Effector memory CD8-positive, alpha-beta T cell (primary cell): ENCODE data around the gene NATD1.

Experiments used
- ATAC-seq: fragments of 150-1000 bp; cut with Tn5 transposase; replicated peaks from 2 replicates; pipeline ENCODE4 v1.10.0; 2021; ENCODE audit warnings: mild to moderate bottlenecking, moderate library complexity
- DNase-seq, 3 experiments: peaks; one replicate each; pipeline ENCODE4 v3.0.0; 2021
- H3K27ac Mint-ChIP-seq, 2 donors: one replicate each; pipeline ENCODE4 v1.8.0; 2022; ENCODE audit warnings: mild to moderate bottlenecking in 2 of 2, mixed read lengths in 2 of 2, moderate library complexity in 2 of 2
- H3K27me3 Mint-ChIP-seq, 2 donors: one replicate each; pipeline ENCODE4 v1.8.0; 2022; ENCODE audit warnings: mixed read lengths in 2 of 2
- H3K36me3 Mint-ChIP-seq: one replicate; pipeline ENCODE4 v1.8.0; 2022; ENCODE audit warnings: mild to moderate bottlenecking, moderate library complexity, mixed read lengths; ENCODE audit not compliant: insufficient read depth
- H3K4me1 Mint-ChIP-seq, 2 donors: one replicate each; pipeline ENCODE4 v1.8.0; 2022; ENCODE audit warnings: low read depth in 2 of 2, mixed read lengths in 2 of 2
- H3K4me3 Mint-ChIP-seq, 2 donors: one replicate each; pipeline ENCODE4 v1.8.0; 2022; ENCODE audit warnings: mild to moderate bottlenecking in 2 of 2, mixed read lengths in 2 of 2, moderate library complexity in 2 of 2
- H3K9me3 Mint-ChIP-seq, 2 donors: one replicate each; pipeline ENCODE4 v1.8.0; 2022; ENCODE audit warnings: mixed read lengths in 2 of 2

NATD1 gene

DNA sequence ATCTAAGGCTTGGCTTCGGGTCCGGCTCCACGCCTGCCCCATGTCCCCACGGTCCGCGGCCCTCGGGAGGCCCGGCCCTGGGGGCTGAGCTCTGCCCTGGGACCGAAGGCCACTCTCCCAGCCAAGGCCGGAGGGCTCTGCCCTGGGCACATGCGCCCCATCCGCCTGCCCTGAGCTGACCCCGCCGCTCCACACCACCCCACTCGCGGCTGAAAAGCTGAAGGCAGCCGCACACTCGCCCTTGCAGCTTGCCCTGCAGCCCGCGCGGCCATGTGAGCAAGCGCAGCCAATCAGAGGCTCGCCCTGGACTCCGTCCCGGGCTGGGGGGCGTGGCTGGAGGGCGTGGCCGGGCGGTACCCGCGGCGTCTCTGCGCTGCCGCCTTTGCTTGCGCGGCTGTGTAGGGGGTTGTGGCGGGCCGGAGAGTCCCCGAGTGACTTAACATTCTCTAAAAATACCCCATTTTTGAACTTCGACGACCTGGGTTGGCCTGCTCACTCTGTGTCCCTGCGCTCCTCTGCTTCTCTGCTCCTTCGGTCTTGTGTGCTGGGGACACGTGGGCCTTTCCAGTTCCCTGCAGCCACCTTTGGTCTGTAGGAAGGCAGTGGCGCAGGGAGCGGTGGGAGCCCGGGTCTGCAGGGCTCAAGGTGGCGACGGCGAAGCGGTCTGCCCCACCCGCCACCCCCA is 22.5 kb upstream of the NATD1 start:
- peak overlapping the region; percentile 82 to 86 for H3K4me3 Mint-ChIP-seq
- peaks cover 12% of the 10 kb centered on the region for H3K36me3 Mint-ChIP-seq
- no peaks in the 10 kb centered on the region for H3K27me3 Mint-ChIP-seq
- peak overlapping the region; percentile 61 to 70 for H3K27ac Mint-ChIP-seq
- H3K4me1 Mint-ChIP-seq = peaks cover 28 to 30% of the 10 kb centered on the region in 2 donors
- no peaks in the 10 kb centered on the region for H3K9me3 Mint-ChIP-seq
- DNase-seq (peak; percentile 87 to 94 (median 92)), ATAC-seq (peak; percentile 86)

DNA sequence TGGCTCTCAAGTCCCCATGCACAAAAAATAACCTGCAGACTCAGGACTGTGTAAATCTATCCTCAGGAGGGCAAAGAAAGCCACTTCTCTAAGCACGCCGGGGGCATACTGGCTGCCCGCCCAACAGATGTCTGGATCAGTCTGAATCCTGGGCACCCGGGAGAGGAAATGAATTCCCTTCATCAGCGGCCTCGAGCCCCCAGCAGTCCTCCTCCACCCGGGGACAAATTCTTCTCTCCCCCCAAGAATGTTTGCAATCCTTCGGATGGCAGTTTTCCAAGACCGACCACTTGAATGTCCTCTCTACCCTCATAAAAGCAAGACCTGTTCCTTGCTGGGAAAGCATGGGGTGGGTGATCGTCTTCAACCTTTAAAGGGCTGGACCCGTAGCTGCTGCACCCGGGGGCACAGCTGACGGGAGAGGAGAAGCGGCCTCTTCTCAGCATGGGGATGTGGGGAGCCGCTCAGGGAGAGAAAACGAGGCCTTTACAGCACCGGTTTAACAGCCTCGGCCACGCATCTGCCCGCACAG is 21.9 kb upstream of the NATD1 start:
- Mint-ChIP-seq H3K4me1 (peaks cover 24 to 25% of the 10 kb centered on the region in 2 donors), H3K4me3 (peak overlapping the region; percentile 82 to 86), H3K27ac (peak overlapping the region in 1 of 2 donors; percentile 61), H3K36me3 (peaks cover 12% of the 10 kb centered on the region), H3K9me3 (no peaks in the 10 kb centered on the region), H3K27me3 (no peaks in the 10 kb centered on the region)
- ATAC-seq (peak; percentile 8), DNase-seq (no peak)

GRCh38 chr17:21272881-21273792 is 19.9 kb upstream of the NATD1 start:
- Mint-ChIP-seq H3K4me3 (no peak overlapping the region), H3K9me3 (no peaks in the 10 kb centered on the region), H3K27me3 (no peaks in the 10 kb centered on the region), H3K27ac (no peak overlapping the region), H3K36me3 (peaks cover 5% of the 10 kb centered on the region), H3K4me1 (peaks cover 19 to 31% of the 10 kb centered on the region in 2 donors)
- ATAC-seq (no peak), DNase-seq (no peak)

GRCh38 chr17:21272250-21272649 is 19.0 kb upstream of the NATD1 start:
- ATAC-seq (no peak), DNase-seq (no peak)
- no peaks in the 10 kb centered on the region for H3K27me3 Mint-ChIP-seq
- no peak overlapping the region for H3K4me3 Mint-ChIP-seq
- peaks cover 8% of the 10 kb centered on the region for H3K36me3 Mint-ChIP-seq
- H3K9me3 Mint-ChIP-seq = no peaks in the 10 kb centered on the region
- peaks cover 25 to 38% of the 10 kb centered on the region in 2 donors for H3K4me1 Mint-ChIP-seq
- no peak overlapping the region for H3K27ac Mint-ChIP-seq

DNA sequence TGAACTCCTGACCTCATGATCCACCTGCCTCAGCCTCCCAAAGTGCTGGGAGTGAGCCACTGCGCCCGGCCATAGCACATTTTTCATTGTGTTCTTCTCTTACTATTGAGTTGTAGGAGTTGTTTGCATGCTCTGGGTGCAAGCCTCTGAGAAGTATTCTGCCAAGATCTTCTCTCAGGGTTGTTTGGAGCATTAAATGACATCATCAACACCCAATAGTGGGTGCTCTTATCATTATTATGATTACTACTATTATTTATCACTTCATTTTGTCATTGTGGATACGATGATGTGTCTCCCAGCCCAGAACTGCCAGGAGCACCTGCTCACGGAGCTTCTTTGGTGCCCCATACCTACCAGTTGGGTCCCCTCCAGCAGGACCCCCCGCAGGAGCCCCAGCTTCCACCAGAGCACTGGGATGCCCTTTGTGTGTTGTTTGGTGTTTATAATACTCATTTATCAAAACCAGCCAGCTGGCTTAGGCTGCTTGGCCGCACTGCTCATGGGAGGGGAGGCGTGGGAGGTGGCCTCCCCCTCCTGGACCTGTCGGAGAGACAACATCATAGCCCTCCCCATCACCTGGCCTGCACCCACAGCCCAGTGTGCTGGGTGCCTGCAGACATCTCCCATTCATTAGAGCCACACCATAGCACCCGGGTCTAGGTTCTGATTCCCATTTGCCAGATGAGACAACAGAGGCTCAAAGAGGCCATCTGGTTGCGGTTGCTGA is 18.4 kb upstream of the NATD1 start:
- Mint-ChIP-seq H3K36me3 (peaks cover 8% of the 10 kb centered on the region), H3K27me3 (no peaks in the 10 kb centered on the region), H3K4me1 (peaks cover 26 to 44% of the 10 kb centered on the region in 2 donors), H3K9me3 (no peaks in the 10 kb centered on the region), H3K27ac (peak overlapping the region in 1 of 2 donors; percentile 26), H3K4me3 (no peak overlapping the region)
- no peak for DNase-seq
- ATAC-seq = no peak

- Mint-ChIP-seq H3K27ac (peak overlapping the region; percentile 89 to 94), H3K36me3 (peaks cover 6% of the 10 kb centered on the region), H3K4me3 (peak overlapping the region; percentile 59 to 66), H3K27me3 (no peaks in the 10 kb centered on the region), H3K4me1 (peaks cover 17 to 40% of the 10 kb centered on the region in 2 donors), H3K9me3 (no peaks in the 10 kb centered on the region)
- DNase-seq (no peak), ATAC-seq (no peak)
Measured at GRCh38 chr17:21269394-21269793, 16.2 kb upstream of the NATD1 start.

- peaks cover 6% of the 10 kb centered on the region for H3K36me3 Mint-ChIP-seq
- DNase-seq (no peak), ATAC-seq (peak; percentile 31)
- H3K9me3 Mint-ChIP-seq = no peaks in the 10 kb centered on the region
- H3K27me3 Mint-ChIP-seq = no peaks in the 10 kb centered on the region
- H3K4me1 Mint-ChIP-seq = peaks cover 17 to 40% of the 10 kb centered on the region in 2 donors
- peak overlapping the region; percentile 59 to 66 for H3K4me3 Mint-ChIP-seq
- H3K27ac Mint-ChIP-seq = peak overlapping the region; percentile 89 to 94
Measured at GRCh38 chr17:21268596-21269188, 15.5 kb upstream of the NATD1 start.

DNA sequence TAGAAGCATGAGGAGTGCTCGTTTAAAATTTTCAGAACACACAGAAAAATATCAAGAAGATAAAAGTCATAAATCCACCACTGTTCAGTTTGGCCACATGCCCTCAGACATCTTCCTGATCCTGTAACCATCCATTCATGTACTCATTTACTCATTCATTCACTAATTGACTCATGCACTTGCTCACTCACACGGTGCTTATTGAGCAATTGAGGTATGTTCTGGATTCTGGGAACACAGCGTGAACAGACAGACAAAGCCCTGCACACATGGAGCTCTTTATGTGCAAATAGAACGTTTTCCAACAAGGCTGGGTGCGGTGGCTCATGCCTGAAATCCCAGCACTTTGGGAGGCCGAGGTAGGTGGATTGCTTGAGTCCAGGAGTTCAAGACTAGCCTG is 10.2 kb upstream of the NATD1 start:
- peaks cover 6% of the 10 kb centered on the region for H3K36me3 Mint-ChIP-seq
- H3K9me3 Mint-ChIP-seq = no peaks in the 10 kb centered on the region
- H3K27ac Mint-ChIP-seq = no peak overlapping the region
- DNase-seq (no peak), ATAC-seq (no peak)
- no peak overlapping the region for H3K4me3 Mint-ChIP-seq
- peaks cover 15 to 30% of the 10 kb centered on the region in 2 donors for H3K4me1 Mint-ChIP-seq
- peaks cover 0 to under 1% of the 10 kb centered on the region in 2 donors for H3K27me3 Mint-ChIP-seq

DNA sequence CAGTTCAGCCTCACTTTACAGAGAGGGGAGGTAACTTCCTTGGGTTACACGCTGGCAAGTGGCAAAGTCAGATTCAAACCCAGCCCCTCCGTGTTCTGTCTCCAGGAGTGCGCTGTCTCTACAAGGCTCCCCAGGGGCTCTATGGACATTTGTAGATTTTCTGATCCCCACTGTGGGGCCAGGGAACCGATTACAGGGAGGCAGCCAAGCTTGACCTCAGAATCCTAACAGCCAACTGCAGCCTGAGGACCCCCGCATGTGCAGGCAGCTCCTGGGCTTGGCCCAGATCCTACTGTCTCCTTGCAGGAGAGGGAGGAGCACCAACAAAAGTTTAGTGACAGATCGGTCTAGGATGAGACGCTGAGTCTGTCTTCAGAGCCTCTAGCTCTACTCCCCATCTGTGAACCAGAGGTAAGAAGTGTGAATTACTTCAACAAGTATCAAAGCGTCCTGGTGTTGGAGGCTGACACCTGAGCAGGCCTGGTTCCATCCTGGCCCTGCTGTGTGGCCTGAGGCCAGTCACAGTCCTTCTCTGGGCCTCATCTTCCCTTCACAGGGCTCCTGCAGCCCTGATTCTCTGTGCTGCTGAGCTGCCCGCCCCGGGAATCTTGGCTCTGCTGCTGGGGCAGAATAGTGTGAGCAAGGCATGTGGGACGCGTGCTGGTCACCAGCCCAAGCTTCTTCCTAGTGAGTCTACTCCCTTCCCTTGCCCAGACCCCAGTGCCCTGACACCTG is 9.2 kb upstream of the NATD1 start:
- Mint-ChIP-seq H3K4me1 (peaks cover 12 to 30% of the 10 kb centered on the region in 2 donors), H3K9me3 (no peaks in the 10 kb centered on the region), H3K27ac (no peak overlapping the region), H3K4me3 (no peak overlapping the region), H3K27me3 (peaks cover 0 to 6% of the 10 kb centered on the region in 2 donors), H3K36me3 (peaks cover 2% of the 10 kb centered on the region)
- ATAC-seq (no peak), DNase-seq (no peak)

GRCh38 chr17:21258593-21258992 is 5.4 kb upstream of the NATD1 start:
- no peak for ATAC-seq
- Mint-ChIP-seq H3K36me3 (no peaks in the 10 kb centered on the region), H3K4me3 (no peak overlapping the region), H3K4me1 (peaks cover 12 to 16% of the 10 kb centered on the region in 2 donors), H3K27me3 (peaks cover 0 to 6% of the 10 kb centered on the region in 2 donors), H3K27ac (peak overlapping the region in 1 of 2 donors; percentile 51), H3K9me3 (no peaks in the 10 kb centered on the region)
- no peak for DNase-seq

DNA sequence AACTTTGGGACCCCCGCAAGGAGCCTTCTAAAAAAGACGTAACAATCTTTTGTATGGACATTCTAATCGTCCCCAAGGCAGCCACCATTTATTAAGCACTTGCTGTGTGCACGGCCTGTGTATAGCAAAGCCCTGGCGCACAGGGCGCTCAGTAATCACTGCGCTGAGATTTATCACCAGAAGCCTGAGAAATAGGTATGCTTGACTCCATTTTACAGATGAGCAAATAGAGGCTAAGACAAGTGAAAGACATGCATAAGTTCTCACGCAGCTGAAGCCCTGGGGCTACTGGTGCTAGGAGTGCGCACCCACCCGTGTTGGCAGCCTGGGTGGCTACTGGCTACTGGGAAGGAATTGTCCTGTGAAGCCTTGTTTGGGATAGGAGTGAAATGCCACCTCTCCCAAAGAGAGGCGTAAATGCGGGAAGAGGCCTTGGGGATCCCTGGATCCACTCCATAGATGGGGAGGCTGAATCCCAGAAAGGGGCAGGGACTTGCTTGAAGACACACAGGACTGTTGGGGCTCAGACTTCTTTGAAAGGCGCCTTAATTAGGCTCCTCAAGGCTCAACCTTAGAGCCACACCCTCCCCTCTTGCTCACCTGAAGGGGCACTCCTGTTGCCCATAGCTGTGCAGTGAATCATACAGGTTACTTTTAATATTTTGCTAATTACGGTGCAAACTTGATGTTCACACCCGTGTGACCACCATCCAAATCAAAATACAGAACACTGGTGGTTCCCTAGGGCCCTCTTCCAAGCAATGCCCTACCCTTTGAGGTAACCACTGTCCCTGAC is 634 bp upstream of the NATD1 start:
- Mint-ChIP-seq H3K4me1 (peaks cover 36 to 50% of the 10 kb centered on the region in 2 donors), H3K36me3 (peaks cover 8% of the 10 kb centered on the region), H3K27ac (peak overlapping the region; percentile 91 to 96), H3K4me3 (peak overlapping the region; percentile 84 to 86), H3K27me3 (peaks cover 0 to 6% of the 10 kb centered on the region in 2 donors), H3K9me3 (no peaks in the 10 kb centered on the region)
- ATAC-seq (peak; percentile 9), DNase-seq (no peak)
